GM04503 (cell line): ENCODE data around the gene LCE1A.

Experiments
- DNase-seq: peaks from one replicate; pipeline ENCODE4 v3.0.0-alpha.2; 2012; ENCODE audit warnings: low read depth

The LCE1A gene

DNA sequence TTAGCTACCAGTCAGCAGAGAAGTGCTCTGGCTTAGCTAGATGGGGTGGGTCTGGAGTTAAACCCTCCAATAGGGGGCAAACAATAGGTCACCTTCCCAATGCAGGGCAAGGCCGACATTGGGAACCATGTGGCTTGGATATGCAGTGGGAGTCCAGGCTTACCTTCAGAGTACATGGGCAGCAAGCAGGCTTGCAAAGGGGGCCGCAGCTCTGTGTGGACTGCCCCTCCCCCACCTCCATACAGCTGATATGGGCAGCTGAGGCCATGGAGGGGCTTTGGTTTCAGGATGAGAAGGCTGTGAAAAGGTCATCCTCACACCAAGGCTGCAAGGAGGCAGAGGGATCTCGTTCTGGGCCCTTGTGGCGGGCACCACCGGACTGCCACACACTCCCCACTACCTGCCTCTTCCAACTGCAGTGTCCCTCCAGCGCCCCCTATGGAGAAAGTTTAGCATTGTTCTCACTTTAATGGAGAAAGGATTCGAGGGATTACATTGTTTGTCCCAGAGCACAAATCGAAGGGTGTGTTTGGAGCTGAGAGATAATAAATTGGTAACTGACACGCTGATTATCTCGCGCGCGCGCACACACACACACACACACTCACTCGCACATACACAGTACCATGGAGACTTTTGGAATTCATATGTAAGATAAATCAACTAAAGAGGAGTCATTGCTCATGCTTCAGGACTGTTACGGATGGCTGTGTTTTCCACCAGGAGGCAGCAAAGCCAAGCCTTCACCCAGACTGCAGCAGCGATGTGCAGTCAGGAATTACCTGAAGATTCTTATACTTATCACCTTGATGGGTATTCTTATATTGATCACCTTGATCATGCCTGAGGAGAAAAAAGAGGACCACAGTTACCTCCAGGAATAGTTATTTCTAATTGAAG lies 43.8 kb downstream of the LCE1A start:
- no peak for DNase-seq

- no peak for DNase-seq
These were observed 44.5 kb downstream of the LCE1A start for GRCh38 chr1:152871731-152872126.

GRCh38 chr1:152873495-152873894 lies 46.2 kb downstream of the LCE1A start:
- DNase-seq = no peak

DNA sequence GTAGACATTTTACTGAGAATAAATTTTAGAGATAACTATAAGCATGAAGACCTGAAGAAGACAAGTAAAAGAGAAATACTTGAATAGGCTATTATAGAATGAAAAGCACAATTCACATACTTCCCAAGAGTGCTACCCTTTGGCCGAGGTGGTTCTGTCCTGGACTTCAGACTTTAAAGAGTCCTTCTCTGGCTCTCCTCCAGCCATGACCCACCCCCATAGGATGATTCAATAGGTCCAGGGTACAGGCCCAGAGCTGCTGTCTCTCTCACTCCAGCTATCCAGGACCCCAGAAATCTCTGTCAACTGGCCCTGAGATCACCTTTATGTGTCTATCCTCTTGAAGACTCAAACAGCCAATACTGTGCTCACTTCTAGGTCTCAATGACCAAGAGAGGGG lies 49.6 kb downstream of the LCE1A start:
- DNase-seq = no peak
